Keratinocyte (primary cell): ENCODE data around the gene EFCAB9. TPM values are rescaled to one million over a fixed set of nuclear protein-coding genes. Genes with fewer than 3 reads are reported as not detected.

Experiments used
- DNase-seq: peaks from one replicate; pipeline ENCODE4 v3.0.0-alpha.2; 2011; ENCODE audit warnings: low read depth, missing footprints, low spot score
- FAIRE-seq: peaks from 2 replicates; lab custom pipeline; 2011; peaks lifted over from hg19 to GRCh38; lab: Jason Lieb, UNC
- H2AFZ ChIP-seq: 2 replicates; pipeline ENCODE4 v1.6.0; 2012; ENCODE audit warnings: low read length, control low read depth, inconsistent platforms; ENCODE audit not compliant: control insufficient read depth
- H3K27ac ChIP-seq: 2 replicates; pipeline ENCODE4 v1.5.1; 2011; ENCODE audit warnings: low read length; ENCODE audit not compliant: control insufficient read depth, insufficient read depth
- H3K27me3 ChIP-seq: 3 replicates; pipeline ENCODE4 v1.6.0; 2011; ENCODE audit warnings: low read length; ENCODE audit not compliant: control insufficient read depth, insufficient read depth; ENCODE audit errors: extremely low read depth
- H3K36me3 ChIP-seq, 2 experiments: 2 replicates in 1 of 2; 3 replicates in 1 of 2; pipeline ENCODE4 v1.5.1; 2011; ENCODE audit warnings: low read length in 2 of 2, mild to moderate bottlenecking in 1 of 2; ENCODE audit not compliant: control insufficient read depth in 2 of 2, insufficient read depth in 2 of 2; ENCODE audit errors: extremely low read depth in 1 of 2
- H3K4me1 ChIP-seq: 3 replicates; pipeline ENCODE4 v1.5.1; 2011; ENCODE audit warnings: low read length; ENCODE audit not compliant: control insufficient read depth, insufficient read depth; ENCODE audit errors: extremely low read depth
- H3K4me2 ChIP-seq: 3 replicates; pipeline ENCODE4 v1.6.0; 2011; ENCODE audit warnings: low read depth, low read length; ENCODE audit not compliant: control insufficient read depth, insufficient read depth; ENCODE audit errors: extremely low read depth
- H3K4me3 ChIP-seq, 3 experiments: fragments of 200-600 bp in 1 of 3; sonication (generic) in 1 of 3; 2 replicates in 2 of 3; 3 replicates in 1 of 3; pipeline ENCODE4 v1.5.1; 2011 to 2016; ENCODE audit warnings: low read length in 3 of 3, mild to moderate bottlenecking in 3 of 3, control low read depth in 2 of 3, inconsistent platforms in 1 of 3, low read depth in 1 of 3, mixed read lengths in 1 of 3, mixed run types in 1 of 3, moderate library complexity in 1 of 3; ENCODE audit not compliant: control insufficient read depth in 2 of 3, insufficient read depth in 2 of 3; ENCODE audit errors: extremely low read depth in 1 of 3
- H3K79me2 ChIP-seq: 2 replicates; pipeline ENCODE4 v1.6.0; 2012; ENCODE audit warnings: low read length; ENCODE audit not compliant: control insufficient read depth, insufficient read depth
- H3K9ac ChIP-seq: 3 replicates; pipeline ENCODE4 v1.6.0; 2011; ENCODE audit warnings: low read length; ENCODE audit not compliant: control insufficient read depth, insufficient read depth; ENCODE audit errors: extremely low read depth
- H3K9me1 ChIP-seq: 3 replicates; pipeline ENCODE4 v1.6.0; 2011; ENCODE audit warnings: low read length; ENCODE audit not compliant: control insufficient read depth, insufficient read depth; ENCODE audit errors: extremely low read depth
- H3K9me3 ChIP-seq: 2 replicates; pipeline ENCODE4 v1.5.1; 2012; ENCODE audit warnings: low read depth, low read length; ENCODE audit not compliant: control insufficient read depth
- H4K20me1 ChIP-seq: 3 replicates; pipeline ENCODE4 v1.6.0; 2011; ENCODE audit warnings: low read length; ENCODE audit not compliant: control insufficient read depth, insufficient read depth; ENCODE audit errors: extremely low read depth
- EZH2 ChIP-seq: IDR thresholded peaks from one replicate; pipeline ENCODE4 v1.6.1; 2012; ENCODE audit warnings: inconsistent platforms, mild to moderate bottlenecking, low read length, moderate library complexity
- dilution Hi-C: fragments of 300-500 bp; cut with MboI; formaldehyde crosslinking; loops from one replicate; pipeline ENCODE4 v1.7.0; 2020; ENCODE audit warnings: low sequenced_read_pairs; ENCODE audit not compliant: extremely low pct_ligation_motif_present
- polyA plus RNA-seq, 5 experiments: library from polyadenylated mRNA; depleted of rRNA in 3 of 5; stranded (reverse) in 3 of 5; stranded (forward) in 1 of 5; unstranded in 1 of 5; fragments of >200 nt; gene quantifications; 1 replicate in 1 of 5; 2 replicates in 3 of 5; 3 replicates in 1 of 5; pipeline versions ENCODE4 v1.2.1 to v1.2.3, GENCODE V29; 2011 to 2012; ENCODE audit warnings: missing spikeins in 2 of 5, low read depth in 1 of 5, low replicate concordance in 1 of 5
- TF ChIP-seq, protein P1 (sequence below), 3 experiments: IDR thresholded peaks in 1 of 3; conservative IDR thresholded peaks in 1 of 3; optimal IDR thresholded peaks in 1 of 3; 2 replicates in 2 of 3; 3 replicates in 1 of 3; pipeline versions ENCODE3 to v1.5.1; 2011; ENCODE audit warnings: low read length in 3 of 3, mild to moderate bottlenecking in 3 of 3, moderate library complexity in 2 of 3, control low read depth in 1 of 3, inconsistent platforms in 1 of 3; ENCODE audit not compliant: insufficient read depth in 2 of 3; ENCODE audit errors: extremely low read depth in 1 of 3

EFCAB9 gene
- polyA plus RNA-seq, 1 donor (not counting 4 experiments of a cell fraction or from before 2014, with no cell fraction given), result not detected

- DNase-seq (no peak), FAIRE-seq (no peak)
- Histone ChIP-seq H4K20me1 (no peaks in the 10 kb centered on the region), H3K9me1 (no peaks in the 10 kb centered on the region), H3K9ac (no peak overlapping the region), H3K79me2 (peaks cover 32% of the 10 kb centered on the region), H3K27me3 (no peaks in the 10 kb centered on the region), H2AFZ (no peak overlapping the region), H3K4me1 (no peaks in the 10 kb centered on the region), H3K36me3 (no peaks in the 10 kb centered on the region), H3K9me3 (no peaks in the 10 kb centered on the region), H3K4me2 (no peak overlapping the region), H3K4me3 (no peak overlapping the region), H3K27ac (no peak overlapping the region)
- dilution Hi-C loops, result no loop called here
- TF ChIP-seq, protein P1, sequence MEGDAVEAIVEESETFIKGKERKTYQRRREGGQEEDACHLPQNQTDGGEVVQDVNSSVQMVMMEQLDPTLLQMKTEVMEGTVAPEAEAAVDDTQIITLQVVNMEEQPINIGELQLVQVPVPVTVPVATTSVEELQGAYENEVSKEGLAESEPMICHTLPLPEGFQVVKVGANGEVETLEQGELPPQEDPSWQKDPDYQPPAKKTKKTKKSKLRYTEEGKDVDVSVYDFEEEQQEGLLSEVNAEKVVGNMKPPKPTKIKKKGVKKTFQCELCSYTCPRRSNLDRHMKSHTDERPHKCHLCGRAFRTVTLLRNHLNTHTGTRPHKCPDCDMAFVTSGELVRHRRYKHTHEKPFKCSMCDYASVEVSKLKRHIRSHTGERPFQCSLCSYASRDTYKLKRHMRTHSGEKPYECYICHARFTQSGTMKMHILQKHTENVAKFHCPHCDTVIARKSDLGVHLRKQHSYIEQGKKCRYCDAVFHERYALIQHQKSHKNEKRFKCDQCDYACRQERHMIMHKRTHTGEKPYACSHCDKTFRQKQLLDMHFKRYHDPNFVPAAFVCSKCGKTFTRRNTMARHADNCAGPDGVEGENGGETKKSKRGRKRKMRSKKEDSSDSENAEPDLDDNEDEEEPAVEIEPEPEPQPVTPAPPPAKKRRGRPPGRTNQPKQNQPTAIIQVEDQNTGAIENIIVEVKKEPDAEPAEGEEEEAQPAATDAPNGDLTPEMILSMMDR (optimal IDR thresholded peaks at IDR 0.05 in 1 of 3, IDR thresholded peaks at IDR 0.05 in 1 of 3, conservative IDR thresholded peaks at IDR 0.05 in 1 of 3; ENCODE audit: extremely low read depth in 1 of 3, insufficient read depth in 2 of 3, low read length in 3 of 3), result no peak
- no peak for TF ChIP-seq EZH2
Observed at GRCh38 chr5:172245046-172245445, 51.1 kb downstream of the EFCAB9 start.

GRCh38 chr5:172245703-172246125 lies 51.7 kb downstream of the EFCAB9 start:
- H3K9me3 ChIP-seq, result no peaks in the 10 kb centered on the region
- H3K79me2 ChIP-seq, result peaks cover 30% of the 10 kb centered on the region
- TF ChIP-seq, protein P1 (optimal IDR thresholded peaks at IDR 0.05 in 1 of 3, IDR thresholded peaks at IDR 0.05 in 1 of 3, conservative IDR thresholded peaks at IDR 0.05 in 1 of 3; ENCODE audit: extremely low read depth in 1 of 3, insufficient read depth in 2 of 3, low read length in 3 of 3), result no peak
- no peak for TF ChIP-seq EZH2
- no peaks in the 10 kb centered on the region for H3K4me1 ChIP-seq
- H3K27ac ChIP-seq, result no peak overlapping the region
- no peaks in the 10 kb centered on the region for H3K9me1 ChIP-seq
- H4K20me1 ChIP-seq, result no peaks in the 10 kb centered on the region
- FAIRE-seq (no peak), DNase-seq (no peak)
- no peak overlapping the region for H3K4me3 ChIP-seq
- H3K36me3 ChIP-seq, result no peaks in the 10 kb centered on the region
- no peak overlapping the region for H2AFZ ChIP-seq
- no peak overlapping the region for H3K4me2 ChIP-seq
- H3K9ac ChIP-seq, result no peak overlapping the region
- H3K27me3 ChIP-seq, result no peaks in the 10 kb centered on the region
- dilution Hi-C loops, result no loop called here
